Adrenal gland (tissue), 12 donors: ENCODE measurements around the gene COL17A1. TPM values are rescaled to one million over a fixed set of nuclear protein-coding genes. Genes with fewer than 3 reads are reported as not detected.

Source experiments
- DNase-seq, 7 donors: peaks; one replicate each; pipeline ENCODE4 v3.0.0-alpha.2; 2019 to 2020
- H3K27ac ChIP-seq, 5 donors: fragments of 200-600 bp; sonication (generic) in 4 of 5; 1 replicate in 3 of 5; 2 replicates in 2 of 5; pipeline versions ENCODE4 v1.5.1 to v1.8.0; 2016 to 2020; ENCODE audit warnings: mild to moderate bottlenecking in 1 of 5
- H3K27me3 ChIP-seq: fragments of 200-600 bp; 2 replicates; pipeline ENCODE4 v1.8.0; 2021
- H3K36me3 ChIP-seq, 2 donors: fragments of 200-600 bp; replicated peaks in 1 of 2; 1 replicate in 1 of 2; 2 replicates in 1 of 2; pipeline versions ENCODE4 v1.5.1 to v1.8.0; 2018 to 2022
- H3K4me1 ChIP-seq, 2 donors: fragments of 200-600 bp; replicated peaks in 1 of 2; 1 replicate in 1 of 2; 2 replicates in 1 of 2; pipeline versions ENCODE4 v1.5.1 to v1.8.0; 2018 to 2021
- H3K4me3 ChIP-seq, 4 donors: fragments of 200-600 bp; sonication (generic) in 3 of 4; one replicate each; pipeline ENCODE4 v1.5.1; 2016 to 2018
- H3K9me3 ChIP-seq, 3 donors: fragments of 200-600 bp; sonication (generic) in 1 of 3; replicated peaks in 1 of 3; 1 replicate in 2 of 3; 2 replicates in 1 of 3; pipeline versions ENCODE4 v1.5.1 to v1.8.0; 2016 to 2021
- CTCF ChIP-seq, 6 experiments: fragments of 450-650 bp in 4 of 6; fragments of 200-600 bp in 2 of 6; sonication (generic) in 1 of 6; IDR thresholded peaks; 1 replicate in 5 of 6; 2 replicates in 1 of 6; pipeline versions ENCODE4 v1.5.1 to v1.8.0; 2016 to 2021; ENCODE audit warnings: antibody characterized with exemption in 6 of 6, mild to moderate bottlenecking in 2 of 6, moderate library complexity in 1 of 6
- POLR2A ChIP-seq, 2 donors: fragments of 450-650 bp; IDR thresholded peaks; one replicate each; pipeline ENCODE4 v1.6.1; 2017; ENCODE audit warnings: antibody characterized with exemption in 2 of 2, mild to moderate bottlenecking in 2 of 2, moderate library complexity in 1 of 2
- WGBS, 4 donors: extraction: QIAGEN DNeasy Blood & Tissue Kit in 2 of 4; methylation state at CpG; one replicate each; pipeline versions ENCODE4 v1.1.5 to v1.1.7; 2013 to 2017; 5-methylcytosine and 5-hydroxymethylcytosine counted together
- intact Hi-C, 2 donors: fragments of 100-400 bp; cut with DNase I; formaldehyde crosslinking; loops; one replicate each; pipeline versions ENCODE4 v1.14.1 to v1.15.0; 2022 to 2023
- polyA plus RNA-seq, 3 donors: library from polyadenylated mRNA; stranded (reverse); fragments of 200-250 nt in 2 of 3; fragments of 350-450 nt in 1 of 3; fragmentation: Illumina TruSeq in 1 of 3; extraction: RNeasy Lipid Tissue Mini Kit (QIAGEN cat#74804) in 1 of 3; gene quantifications; one replicate each; pipeline ENCODE4 v1.2.3, GENCODE V29; 2013 to 2014
- total RNA-seq, 9 donors: library from RNA; depleted of rRNA in 4 of 9; stranded (reverse); fragments of >200 nt in 4 of 9; fragments of 120-200 nt in 1 of 9; fragmentation: NEBNext Ultra II Directional in 1 of 9; extraction: Animal tissue kit (Norgen Biotek cat#: 25700) in 1 of 9; gene quantifications; one replicate each; pipeline versions ENCODE4 v1.1.0 to v1.2.4, GENCODE V29; 2013 to 2023
- donor health status: healthy with polysubstance abuse.
- donor health status: Bipolar disorder and iron deficiency.
- donor health status: DM: yes; HTN: yes; CAD: no.
- donor health status: DM: no; HTN: no; CAD: no.
- donor health status: DM: no; HTN: no; CAD: no.
- donor health status: DM: yes; HTN: yes; CAD: no.

The COL17A1 gene
- total and polyA plus RNA-seq, 12 donors = 0.11 to 2.2 (median 0.36) TPM; not detected in 4

GRCh38 chr10:104099269-104099668, 13.6 kb upstream of the COL17A1 start:
- WGBS, 4 donors = 83 to 87% (median 85%) methylated on average over 3 of the region's 3 CpGs
- Histone ChIP-seq H3K27ac (no peak overlapping the region), H3K9me3 (no peaks in the 10 kb centered on the region), H3K36me3 (no peaks in the 10 kb centered on the region), H3K4me3 (no peak overlapping the region), H3K4me1 (no peaks in the 10 kb centered on the region), H3K27me3 (no peaks in the 10 kb centered on the region)
- no peak for DNase-seq
- intact Hi-C loops = no loop called here
- TF ChIP-seq CTCF (IDR thresholded peaks at IDR 0.05) = no peak
- no peak for TF ChIP-seq POLR2A (IDR thresholded peaks at IDR 0.05)

- intact Hi-C loops = no loop called here
- WGBS, 4 donors = 85 to 91% (median 89%) methylated on average over 4 of the region's 4 CpGs
Measured at GRCh38 chr10:104098358-104098925, 12.8 kb upstream of the COL17A1 start.

GRCh38 chr10:104096692-104097091, 11.0 kb upstream of the COL17A1 start:
- WGBS, 4 donors = 80 to 90% (median 88%) methylated on average over 2 of the region's 2 CpGs
- H3K36me3 ChIP-seq = no peaks in the 10 kb centered on the region
- TF ChIP-seq CTCF (IDR thresholded peaks at IDR 0.05) (no peak), POLR2A (IDR thresholded peaks at IDR 0.05) (no peak)
- H3K9me3 ChIP-seq = peaks cover 0 to 6% (median 0%) of the 10 kb centered on the region in 3 donors
- no peak for DNase-seq
- no peak overlapping the region for H3K4me3 ChIP-seq
- H3K4me1 ChIP-seq = no peaks in the 10 kb centered on the region
- intact Hi-C loops = no loop called here
- H3K27me3 ChIP-seq = no peaks in the 10 kb centered on the region
- no peak overlapping the region for H3K27ac ChIP-seq

More at GRCh38 chr10:104098358-104098925, 12.8 kb upstream of the COL17A1 start:
- Histone ChIP-seq H3K9me3 (peaks cover 0 to 5% (median 0%) of the 10 kb centered on the region in 3 donors), H3K27ac (no peak overlapping the region), H3K4me3 (no peak overlapping the region), H3K4me1 (no peaks in the 10 kb centered on the region), H3K36me3 (no peaks in the 10 kb centered on the region), H3K27me3 (no peaks in the 10 kb centered on the region)
- no peak for DNase-seq
- TF ChIP-seq POLR2A (IDR thresholded peaks at IDR 0.05) = no peak
- TF ChIP-seq CTCF (IDR thresholded peaks at IDR 0.05) = no peak

GRCh38 chr10:104092749-104093148, 7.1 kb upstream of the COL17A1 start:
- no peak for TF ChIP-seq POLR2A (IDR thresholded peaks at IDR 0.05)
- no peak for TF ChIP-seq CTCF (IDR thresholded peaks at IDR 0.05)
- Histone ChIP-seq H3K36me3 (no peaks in the 10 kb centered on the region), H3K27me3 (no peaks in the 10 kb centered on the region), H3K4me1 (no peaks in the 10 kb centered on the region), H3K9me3 (peaks cover 0 to 6% (median 0%) of the 10 kb centered on the region in 3 donors), H3K4me3 (no peak overlapping the region), H3K27ac (no peak overlapping the region)
- DNase-seq = no peak
- intact Hi-C loops = no loop called here
